K562 (cell line): ENCODE results near the gene TADA1. TPM values are rescaled to one million over a fixed set of nuclear protein-coding genes. Genes with fewer than 3 reads are reported as not detected.

Experiments
- CBX1 ChIP-seq: sonication (generic); IDR thresholded peaks from 2 replicates; pipeline ENCODE4 v1.6.1; 2016; ENCODE audit warnings: antibody characterized with exemption, low read depth, mild to moderate bottlenecking
- CEBPG ChIP-seq, 3 experiments: fragments of 200-800 bp in 1 of 3; sonication (Bioruptor generic) in 1 of 3; sonication (generic) in 1 of 3; formaldehyde crosslinking in 1 of 3; IDR thresholded peaks in 2 of 3; conservative IDR thresholded peaks in 1 of 3; 2 replicates each; pipeline versions ENCODE4 v1.6.1 to v1.8.0; 2016 to 2022; ENCODE audit warnings: missing compliant biosample characterization in 2 of 3, missing genetic modification characterization in 2 of 3, mild to moderate bottlenecking in 1 of 3, missing genetic modification reagents in 1 of 3
- E2F3 ChIP-seq: fragments of 250-450 bp; sonication (Bioruptor Pico); IDR thresholded peaks from 2 replicates; pipeline ENCODE4 v1.4.0; 2020; ENCODE audit warnings: mild to moderate bottlenecking
- ELF2 ChIP-seq: fragments of 250-450 bp; sonication (Bioruptor Pico); IDR thresholded peaks from 2 replicates; pipeline ENCODE4 v1.5.0; 2021; ENCODE audit warnings: mild to moderate bottlenecking
- EP300 ChIP-seq: IDR thresholded peaks from 2 replicates; pipeline ENCODE4 v1.6.1; 2012; ENCODE audit warnings: low read length, improper control_type of control experiment
- FOXJ2 ChIP-seq: fragments of 200-800 bp; sonication (Bioruptor generic); IDR thresholded peaks from 2 replicates; pipeline ENCODE4 v1.6.1; 2016; ENCODE audit warnings: missing genetic modification characterization, missing compliant biosample characterization
- FOXM1 ChIP-seq, 2 experiments: fragments of 450-650 bp in 1 of 2; sonication (generic) in 1 of 2; formaldehyde crosslinking in 1 of 2; IDR thresholded peaks; 2 replicates each; pipeline versions ENCODE4 v1.6.1 to v1.9.0; 2017 to 2022; ENCODE audit warnings: low read depth in 2 of 2, mild to moderate bottlenecking in 2 of 2, missing genetic modification reagents in 1 of 2, moderate library complexity in 1 of 2
- JUN ChIP-seq, 2 experiments: sonication (generic) in 1 of 2; formaldehyde crosslinking in 1 of 2; IDR thresholded peaks; 2 replicates each; pipeline versions ENCODE4 v1.6.1 to v1.8.0; 2012 to 2022; ENCODE audit warnings: borderline replicate concordance in 2 of 2, mild to moderate bottlenecking in 2 of 2, improper control_type of control experiment in 1 of 2, low read depth in 1 of 2, low read length in 1 of 2, missing genetic modification reagents in 1 of 2
- MTF1 ChIP-seq: fragments of 250-450 bp; sonication (Bioruptor Pico); IDR thresholded peaks from 2 replicates; pipeline ENCODE4 v1.9.0; 2021; ENCODE audit warnings: moderate library complexity, mild to moderate bottlenecking, inconsistent platforms, borderline replicate concordance
- PHB2 ChIP-seq: fragments of 450-650 bp; IDR thresholded peaks from 2 replicates; pipeline ENCODE4 v1.6.1; 2017; ENCODE audit warnings: low read depth
- SP1 ChIP-seq: sonication (generic); formaldehyde crosslinking; IDR thresholded peaks from 2 replicates; pipeline ENCODE4 v1.8.1; 2022; ENCODE audit warnings: mild to moderate bottlenecking, missing genetic modification reagents
- TEAD4 ChIP-seq, 2 experiments: sonication (generic) in 1 of 2; formaldehyde crosslinking in 1 of 2; IDR thresholded peaks; 2 replicates each; pipeline versions ENCODE4 v1.6.1 to v1.8.0; 2012 to 2022; ENCODE audit warnings: borderline replicate concordance in 1 of 2, inconsistent platforms in 1 of 2, low read length in 1 of 2, mild to moderate bottlenecking in 1 of 2, missing genetic modification reagents in 1 of 2
- ZC3H8 ChIP-seq: fragments of 450-650 bp; IDR thresholded peaks from 2 replicates; pipeline ENCODE4 v1.6.1; 2017
- ZNF146 ChIP-seq: IDR thresholded peaks from one replicate; pipeline ENCODE4 v1.6.1; 2018; ENCODE audit warnings: missing compliant biosample characterization; ENCODE audit not compliant: unreplicated experiment
- ZNF274 ChIP-seq: IDR thresholded peaks from 2 replicates; pipeline ENCODE4 v1.6.1; 2011; ENCODE audit warnings: low read depth, mild to moderate bottlenecking, low read length, moderate library complexity, borderline replicate concordance
- ZNF507 ChIP-seq: conservative IDR thresholded peaks from 2 replicates; pipeline ENCODE4 v1.6.1; 2017; ENCODE audit warnings: missing genetic modification characterization, missing compliant biosample characterization
- ZNF778 ChIP-seq: fragments of 450-650 bp; formaldehyde crosslinking; IDR thresholded peaks from 2 replicates; pipeline ENCODE4 v1.4.0; 2020; ENCODE audit warnings: mild to moderate bottlenecking, moderate library complexity
- polyA plus RNA-seq, 8 experiments: library from polyadenylated mRNA; depleted of rRNA in 4 of 8; stranded (reverse) in 5 of 8; unstranded in 3 of 8; fragments of >200 nt; fragmentation: Nextera tagmentation in 2 of 8; fragmentation: Illumina TruSeq in 1 of 8; extraction: Ambion mirVana in 2 of 8; extraction: Trizol in 1 of 8; gene quantifications; 2 replicates each; pipeline versions ENCODE4 v1.2.1 to v1.2.3, GENCODE V29; 2011 to 2014; ENCODE audit warnings: inconsistent platforms in 1 of 8, missing spikeins in 1 of 8
- total RNA-seq, 7 experiments: library from RNA; depleted of rRNA in 6 of 7; stranded (reverse); fragments of >200 nt in 6 of 7; fragmentation: Illumina TruSeq in 2 of 7; extraction: Trizol in 2 of 7; gene quantifications; 2 replicates each; pipeline versions ENCODE4 v1.2.1 to v1.2.3, GENCODE V29; 2011 to 2021; ENCODE audit warnings: low replicate concordance in 1 of 7
- TF ChIP-seq, protein P1 (sequence below): fragments of 150-350 bp; conservative IDR thresholded peaks from 2 replicates; pipeline ENCODE4 v1.6.1; 2014; ENCODE audit warnings: low read length
- TF ChIP-seq, protein P2 (sequence below), 2 experiments: IDR thresholded peaks; 2 replicates each; pipeline ENCODE4 v1.6.1; 2011; ENCODE audit warnings: borderline replicate concordance in 1 of 2, control low read depth in 1 of 2, low read depth in 1 of 2, low read length in 1 of 2, mild to moderate bottlenecking in 1 of 2, mixed read lengths in 1 of 2, moderate library complexity in 1 of 2; ENCODE audit not compliant: insufficient read depth in 1 of 2, insufficient read length in 1 of 2, poor library complexity in 1 of 2, severe bottlenecking in 1 of 2; ENCODE audit errors: extremely low read depth in 1 of 2
- TF ChIP-seq, protein P3 (sequence below), 2 experiments: fragments of 250-450 bp in 1 of 2; fragments of 450-650 bp in 1 of 2; sonication (Bioruptor Pico) in 1 of 2; IDR thresholded peaks; 2 replicates each; pipeline versions ENCODE4 v1.6.1 to v1.8.0; 2016 to 2021; ENCODE audit warnings: mild to moderate bottlenecking in 2 of 2, moderate library complexity in 2 of 2, missing compliant biosample characterization in 1 of 2, missing genetic modification characterization in 1 of 2
- TF ChIP-seq, protein P4 (sequence below): IDR thresholded peaks from 2 replicates; pipeline ENCODE4 v1.6.1; 2014; ENCODE audit warnings: antibody characterized with exemption

Gene TADA1
- total and polyA plus RNA-seq, 9 of the 15 experiments (the other 6 are each of a cell fraction or from before 2014, with no cell fraction given): 15.9 to 76.5 (median 28.7) TPM

DNA sequence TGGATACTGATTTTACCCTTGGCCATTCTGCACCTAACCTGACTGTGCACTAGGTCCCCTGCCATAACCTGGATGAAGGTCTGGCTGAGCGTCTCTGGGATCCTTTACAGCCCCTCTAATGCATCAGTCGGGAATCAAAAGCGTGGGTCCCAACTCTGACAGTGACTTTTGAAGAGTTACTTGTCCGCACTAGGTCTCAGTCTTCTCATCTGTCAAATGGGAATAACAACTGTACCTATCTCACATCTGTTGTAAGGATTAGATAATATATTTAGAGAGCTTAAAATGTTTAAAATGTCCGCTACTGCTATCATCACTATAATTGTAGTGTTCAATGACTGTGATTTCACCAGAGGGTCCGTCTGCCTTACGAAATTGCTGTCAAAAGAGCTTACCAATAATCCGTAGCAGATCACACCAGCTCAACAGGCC is 746 bp downstream of the TADA1 start (continued):
- TF ChIP-seq CEBPG (CRISPR knock-in tag; IDR thresholded peaks at IDR 0.05) (no peak), CEBPG (tag; conservative IDR thresholded peaks at IDR 0.05 in 1 of 2, IDR thresholded peaks at IDR 0.05 in 1 of 2) (0 out of 4 replicates have a peak, but pooled peaks of 1 of the 2 experiments have one; percentile 22), CBX1 (0 out of 2 replicates have a peak, but pooled peaks have one; percentile 72), TEAD4 (IDR thresholded peaks at IDR 0.05; ENCODE audit: low read length) (peak; percentile 13; the same call in 1 of the 2 replicates), TEAD4 (CRISPR knock-in tag; IDR thresholded peaks at IDR 0.05; ENCODE audit: borderline replicate concordance) (no peak), ZC3H8 (no peak), PHB2 (no peak), ZNF778 (CRISPR knock-in tag) (no peak), ZNF274 (no peak), SP1 (CRISPR knock-in tag) (no peak), E2F3 (no peak), MTF1 (CRISPR knock-in tag) (no peak), ZNF507 (no peak), FOXM1 (IDR thresholded peaks at IDR 0.05; ENCODE audit: low read depth) (peak; percentile 13; the same call in 1 of the 2 replicates), FOXM1 (CRISPR knock-in tag; IDR thresholded peaks at IDR 0.05; ENCODE audit: low read depth) (no peak), ELF2 (0 out of 2 replicates have a peak, but pooled peaks have one; percentile 12), EP300 (no peak), JUN (IDR thresholded peaks at IDR 0.05; ENCODE audit: borderline replicate concordance, low read depth, low read length) (no peak), JUN (CRISPR knock-in tag; IDR thresholded peaks at IDR 0.05; ENCODE audit: borderline replicate concordance) (no peak), ZNF146 (CRISPR knock-in tag) (no peak), FOXJ2 (no peak)
- TF ChIP-seq, protein P1, sequence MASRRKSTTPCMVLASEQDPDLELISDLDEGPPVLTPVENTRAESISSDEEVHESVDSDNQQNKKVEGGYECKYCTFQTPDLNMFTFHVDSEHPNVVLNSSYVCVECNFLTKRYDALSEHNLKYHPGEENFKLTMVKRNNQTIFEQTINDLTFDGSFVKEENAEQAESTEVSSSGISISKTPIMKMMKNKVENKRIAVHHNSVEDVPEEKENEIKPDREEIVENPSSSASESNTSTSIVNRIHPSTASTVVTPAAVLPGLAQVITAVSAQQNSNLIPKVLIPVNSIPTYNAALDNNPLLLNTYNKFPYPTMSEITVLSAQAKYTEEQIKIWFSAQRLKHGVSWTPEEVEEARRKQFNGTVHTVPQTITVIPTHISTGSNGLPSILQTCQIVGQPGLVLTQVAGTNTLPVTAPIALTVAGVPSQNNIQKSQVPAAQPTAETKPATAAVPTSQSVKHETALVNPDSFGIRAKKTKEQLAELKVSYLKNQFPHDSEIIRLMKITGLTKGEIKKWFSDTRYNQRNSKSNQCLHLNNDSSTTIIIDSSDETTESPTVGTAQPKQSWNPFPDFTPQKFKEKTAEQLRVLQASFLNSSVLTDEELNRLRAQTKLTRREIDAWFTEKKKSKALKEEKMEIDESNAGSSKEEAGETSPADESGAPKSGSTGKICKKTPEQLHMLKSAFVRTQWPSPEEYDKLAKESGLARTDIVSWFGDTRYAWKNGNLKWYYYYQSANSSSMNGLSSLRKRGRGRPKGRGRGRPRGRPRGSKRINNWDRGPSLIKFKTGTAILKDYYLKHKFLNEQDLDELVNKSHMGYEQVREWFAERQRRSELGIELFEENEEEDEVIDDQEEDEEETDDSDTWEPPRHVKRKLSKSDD: no peak
- TF ChIP-seq, protein P2, sequence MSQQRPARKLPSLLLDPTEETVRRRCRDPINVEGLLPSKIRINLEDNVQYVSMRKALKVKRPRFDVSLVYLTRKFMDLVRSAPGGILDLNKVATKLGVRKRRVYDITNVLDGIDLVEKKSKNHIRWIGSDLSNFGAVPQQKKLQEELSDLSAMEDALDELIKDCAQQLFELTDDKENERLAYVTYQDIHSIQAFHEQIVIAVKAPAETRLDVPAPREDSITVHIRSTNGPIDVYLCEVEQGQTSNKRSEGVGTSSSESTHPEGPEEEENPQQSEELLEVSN (IDR thresholded peaks at IDR 0.05; ENCODE audit: borderline replicate concordance in 1 of 2, extremely low read depth in 1 of 2, insufficient read depth in 1 of 2, insufficient read length in 1 of 2, low read depth in 1 of 2, low read length in 1 of 2, poor library complexity in 1 of 2, severe bottlenecking in 1 of 2): no peak
- TF ChIP-seq, protein P3, sequence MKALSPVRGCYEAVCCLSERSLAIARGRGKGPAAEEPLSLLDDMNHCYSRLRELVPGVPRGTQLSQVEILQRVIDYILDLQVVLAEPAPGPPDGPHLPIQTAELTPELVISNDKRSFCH (CRISPR knock-in tag; IDR thresholded peaks at IDR 0.05): no peak
- TF ChIP-seq, protein P3 (tag; IDR thresholded peaks at IDR 0.05): no peak
- TF ChIP-seq, protein P4, sequence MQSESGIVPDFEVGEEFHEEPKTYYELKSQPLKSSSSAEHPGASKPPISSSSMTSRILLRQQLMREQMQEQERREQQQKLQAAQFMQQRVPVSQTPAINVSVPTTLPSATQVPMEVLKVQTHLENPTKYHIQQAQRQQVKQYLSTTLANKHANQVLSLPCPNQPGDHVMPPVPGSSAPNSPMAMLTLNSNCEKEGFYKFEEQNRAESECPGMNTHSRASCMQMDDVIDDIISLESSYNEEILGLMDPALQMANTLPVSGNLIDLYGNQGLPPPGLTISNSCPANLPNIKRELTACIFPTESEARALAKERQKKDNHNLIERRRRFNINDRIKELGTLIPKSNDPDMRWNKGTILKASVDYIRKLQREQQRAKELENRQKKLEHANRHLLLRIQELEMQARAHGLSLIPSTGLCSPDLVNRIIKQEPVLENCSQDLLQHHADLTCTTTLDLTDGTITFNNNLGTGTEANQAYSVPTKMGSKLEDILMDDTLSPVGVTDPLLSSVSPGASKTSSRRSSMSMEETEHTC: no peak
